22Rv1 (cell line): ENCODE results near the gene KCMF1.

Source experiments
- CTCF ChIP-seq: fragments of 450-650 bp; IDR thresholded peaks from 2 replicates; pipeline ENCODE4 v1.5.1; 2017; ENCODE audit warnings: mild to moderate bottlenecking
- ZFX ChIP-seq: fragments of 450-650 bp; IDR thresholded peaks from 2 replicates; pipeline ENCODE4 v1.6.1; 2017; ENCODE audit warnings: antibody characterized with exemption, borderline replicate concordance

- TF ChIP-seq CTCF (no peak), ZFX (no peak)
Measured at GRCh38 chr2:84963692-84964405, 7.1 kb upstream of the KCMF1 start.
